ENCODE measurements around the gene NXPH2. TPM values are rescaled to one million over a fixed set of nuclear protein-coding genes. Genes with fewer than 3 reads are reported as not detected.

Gene NXPH2
- polyA plus RNA-seq, 1 of the 3 experiments (the other 2 are of a cell fraction), result not detected

DNA sequence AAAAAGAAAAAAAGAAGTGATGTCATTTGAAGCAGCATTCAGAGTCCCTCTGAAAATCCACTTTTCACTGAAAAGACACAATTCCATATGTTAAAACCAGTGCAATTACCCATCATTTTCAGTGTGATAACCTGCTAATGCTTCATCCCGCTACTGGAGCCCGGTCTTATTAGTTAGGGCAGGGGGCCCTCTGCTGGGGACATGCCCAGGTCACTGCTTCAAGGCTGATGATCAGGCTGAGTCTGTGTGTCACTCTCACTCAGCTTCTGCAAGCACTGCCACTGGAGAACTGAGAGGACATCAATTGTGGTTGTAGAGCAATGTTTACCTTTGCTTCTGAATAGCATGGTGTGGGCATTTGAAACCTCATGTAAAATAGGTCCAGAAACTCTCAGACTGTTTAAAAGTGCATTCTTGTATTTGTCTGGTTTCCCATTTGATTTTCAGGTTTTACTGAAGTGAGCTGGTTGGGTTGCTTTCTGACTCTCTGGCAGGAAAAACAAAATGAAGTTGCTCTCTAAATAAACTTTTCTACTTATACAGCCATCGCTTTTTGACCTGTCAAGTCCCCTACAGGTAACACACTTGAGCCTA lies 49.2 kb upstream of the NXPH2 start:
- CTCF ChIA-PET, result interaction anchor here (0.7 to 5.1 kb wide), 11 partner anchors 11 to 977 kb away, joined by 3 to 42 read pairs (median 7); no protein-coding TSS in a partner anchor
- Histone ChIP-seq H3K9me3 (no peaks in the 10 kb centered on the region), H3K4me1 (ENCODE audit: control insufficient read depth in 1 of 2, insufficient read depth in 2 of 2, low read depth in 1 of 2, low read length in 1 of 2) (peaks cover 0 to 2% of the 10 kb centered on the region in 2 experiments; a peak in 1 of 4 replicates), H2AFZ (ENCODE audit: low read depth) (no peak overlapping the region), H3K9ac (no peak overlapping the region), H3K4me2 (no peak overlapping the region), H3K9me2 (no peaks in the 10 kb centered on the region), H3F3A (replicated peaks; ENCODE audit: insufficient read depth) (no peaks in the 10 kb centered on the region), H3K36me3 (replicated peaks in 1 of 2; ENCODE audit: control insufficient read depth in 1 of 2, insufficient read depth in 2 of 2, low read length in 1 of 2) (no peaks in the 10 kb centered on the region), H3K4me3 (ENCODE audit: low read depth in 2 of 2, low read length in 1 of 2) (peak overlapping the region in 1 of 2 experiments; percentile 33; a peak in 1 of 4 replicates), H3K27ac (ENCODE audit: low read depth in 2 of 2, low read length in 1 of 2) (no peak overlapping the region), H3K79me2 (ENCODE audit: insufficient read depth) (no peaks in the 10 kb centered on the region), H3K27me3 (ENCODE audit: insufficient read depth) (no peaks in the 10 kb centered on the region), H4K20me1 (ENCODE audit: insufficient read depth) (no peaks in the 10 kb centered on the region)
- DNase-seq, result peak; percentile 49
- POLR2A ChIA-PET, result no interaction called here
- 64% methylated on average over 3 of the region's 3 CpGs for WGBS (ENCODE audit: low lambda C conversion rate)
- TF ChIP-seq RCOR1 (IDR thresholded peaks at IDR 0.05; ENCODE audit: low read length) (no peak), SMC3 (IDR thresholded peaks at IDR 0.05; ENCODE audit: low read depth, low read length) (peak; percentile 55; the same call in 1 of the 2 replicates), RXRA (IDR thresholded peaks at IDR 0.05; ENCODE audit: borderline replicate concordance, low read depth) (no peak), MEF2A (IDR thresholded peaks at IDR 0.05; ENCODE audit: borderline replicate concordance, low read depth) (no peak), GATA2 (CRISPR knock-in tag; IDR thresholded peaks at IDR 0.05) (no peak), RAD21 (IDR thresholded peaks at IDR 0.05; ENCODE audit: low read length) (peak; percentile 74), GABPA (IDR thresholded peaks at IDR 0.05; ENCODE audit: low read depth) (no peak), TCF12 (IDR thresholded peaks at IDR 0.05) (no peak), JUND (IDR thresholded peaks at IDR 0.05) (no peak), SIN3A (IDR thresholded peaks at IDR 0.05; ENCODE audit: borderline replicate concordance, low read depth, low read length) (no peak), MXI1 (IDR thresholded peaks at IDR 0.05; ENCODE audit: low read depth, low read length) (no peak), CHD2 (IDR thresholded peaks at IDR 0.05; ENCODE audit: low read length, partially characterized antibody) (no peak), RFX5 (IDR thresholded peaks at IDR 0.05; ENCODE audit: low read length) (no peak), FOXJ3 (CRISPR knock-in tag; IDR thresholded peaks at IDR 0.05) (no peak), FOXM1 (IDR thresholded peaks at IDR 0.05; ENCODE audit: low read depth) (no peak), POLR2AphosphoS5 (IDR thresholded peaks at IDR 0.05; ENCODE audit: low read depth, low read length) (no peak), TEAD4 (IDR thresholded peaks at IDR 0.05; ENCODE audit: borderline replicate concordance, insufficient read depth) (no peak), FOSL2 (IDR thresholded peaks at IDR 0.05; ENCODE audit: borderline replicate concordance, low read depth) (no peak), NFIC (IDR thresholded peaks at IDR 0.05; ENCODE audit: borderline replicate concordance) (no peak)
- TF ChIP-seq, protein P1, sequence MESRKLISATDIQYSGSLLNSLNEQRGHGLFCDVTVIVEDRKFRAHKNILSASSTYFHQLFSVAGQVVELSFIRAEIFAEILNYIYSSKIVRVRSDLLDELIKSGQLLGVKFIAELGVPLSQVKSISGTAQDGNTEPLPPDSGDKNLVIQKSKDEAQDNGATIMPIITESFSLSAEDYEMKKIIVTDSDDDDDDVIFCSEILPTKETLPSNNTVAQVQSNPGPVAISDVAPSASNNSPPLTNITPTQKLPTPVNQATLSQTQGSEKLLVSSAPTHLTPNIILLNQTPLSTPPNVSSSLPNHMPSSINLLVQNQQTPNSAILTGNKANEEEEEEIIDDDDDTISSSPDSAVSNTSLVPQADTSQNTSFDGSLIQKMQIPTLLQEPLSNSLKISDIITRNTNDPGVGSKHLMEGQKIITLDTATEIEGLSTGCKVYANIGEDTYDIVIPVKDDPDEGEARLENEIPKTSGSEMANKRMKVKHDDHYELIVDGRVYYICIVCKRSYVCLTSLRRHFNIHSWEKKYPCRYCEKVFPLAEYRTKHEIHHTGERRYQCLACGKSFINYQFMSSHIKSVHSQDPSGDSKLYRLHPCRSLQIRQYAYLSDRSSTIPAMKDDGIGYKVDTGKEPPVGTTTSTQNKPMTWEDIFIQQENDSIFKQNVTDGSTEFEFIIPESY (IDR thresholded peaks at IDR 0.05; ENCODE audit: borderline replicate concordance, low read depth), result no peak
- TF ChIP-seq, protein P2, sequence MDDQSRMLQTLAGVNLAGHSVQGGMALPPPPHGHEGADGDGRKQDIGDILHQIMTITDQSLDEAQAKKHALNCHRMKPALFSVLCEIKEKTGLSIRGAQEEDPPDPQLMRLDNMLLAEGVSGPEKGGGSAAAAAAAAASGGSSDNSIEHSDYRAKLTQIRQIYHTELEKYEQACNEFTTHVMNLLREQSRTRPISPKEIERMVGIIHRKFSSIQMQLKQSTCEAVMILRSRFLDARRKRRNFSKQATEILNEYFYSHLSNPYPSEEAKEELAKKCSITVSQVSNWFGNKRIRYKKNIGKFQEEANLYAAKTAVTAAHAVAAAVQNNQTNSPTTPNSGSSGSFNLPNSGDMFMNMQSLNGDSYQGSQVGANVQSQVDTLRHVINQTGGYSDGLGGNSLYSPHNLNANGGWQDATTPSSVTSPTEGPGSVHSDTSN (IDR thresholded peaks at IDR 0.05), result no peak
- TF ChIP-seq, protein P3, sequence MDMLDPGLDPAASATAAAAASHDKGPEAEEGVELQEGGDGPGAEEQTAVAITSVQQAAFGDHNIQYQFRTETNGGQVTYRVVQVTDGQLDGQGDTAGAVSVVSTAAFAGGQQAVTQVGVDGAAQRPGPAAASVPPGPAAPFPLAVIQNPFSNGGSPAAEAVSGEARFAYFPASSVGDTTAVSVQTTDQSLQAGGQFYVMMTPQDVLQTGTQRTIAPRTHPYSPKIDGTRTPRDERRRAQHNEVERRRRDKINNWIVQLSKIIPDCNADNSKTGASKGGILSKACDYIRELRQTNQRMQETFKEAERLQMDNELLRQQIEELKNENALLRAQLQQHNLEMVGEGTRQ (IDR thresholded peaks at IDR 0.05; ENCODE audit: borderline replicate concordance, low read depth, low read length), result no peak
- TF ChIP-seq, protein P4, sequence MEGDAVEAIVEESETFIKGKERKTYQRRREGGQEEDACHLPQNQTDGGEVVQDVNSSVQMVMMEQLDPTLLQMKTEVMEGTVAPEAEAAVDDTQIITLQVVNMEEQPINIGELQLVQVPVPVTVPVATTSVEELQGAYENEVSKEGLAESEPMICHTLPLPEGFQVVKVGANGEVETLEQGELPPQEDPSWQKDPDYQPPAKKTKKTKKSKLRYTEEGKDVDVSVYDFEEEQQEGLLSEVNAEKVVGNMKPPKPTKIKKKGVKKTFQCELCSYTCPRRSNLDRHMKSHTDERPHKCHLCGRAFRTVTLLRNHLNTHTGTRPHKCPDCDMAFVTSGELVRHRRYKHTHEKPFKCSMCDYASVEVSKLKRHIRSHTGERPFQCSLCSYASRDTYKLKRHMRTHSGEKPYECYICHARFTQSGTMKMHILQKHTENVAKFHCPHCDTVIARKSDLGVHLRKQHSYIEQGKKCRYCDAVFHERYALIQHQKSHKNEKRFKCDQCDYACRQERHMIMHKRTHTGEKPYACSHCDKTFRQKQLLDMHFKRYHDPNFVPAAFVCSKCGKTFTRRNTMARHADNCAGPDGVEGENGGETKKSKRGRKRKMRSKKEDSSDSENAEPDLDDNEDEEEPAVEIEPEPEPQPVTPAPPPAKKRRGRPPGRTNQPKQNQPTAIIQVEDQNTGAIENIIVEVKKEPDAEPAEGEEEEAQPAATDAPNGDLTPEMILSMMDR (IDR thresholded peaks at IDR 0.05), result peak; percentile 44
- TF ChIP-seq, protein P5, sequence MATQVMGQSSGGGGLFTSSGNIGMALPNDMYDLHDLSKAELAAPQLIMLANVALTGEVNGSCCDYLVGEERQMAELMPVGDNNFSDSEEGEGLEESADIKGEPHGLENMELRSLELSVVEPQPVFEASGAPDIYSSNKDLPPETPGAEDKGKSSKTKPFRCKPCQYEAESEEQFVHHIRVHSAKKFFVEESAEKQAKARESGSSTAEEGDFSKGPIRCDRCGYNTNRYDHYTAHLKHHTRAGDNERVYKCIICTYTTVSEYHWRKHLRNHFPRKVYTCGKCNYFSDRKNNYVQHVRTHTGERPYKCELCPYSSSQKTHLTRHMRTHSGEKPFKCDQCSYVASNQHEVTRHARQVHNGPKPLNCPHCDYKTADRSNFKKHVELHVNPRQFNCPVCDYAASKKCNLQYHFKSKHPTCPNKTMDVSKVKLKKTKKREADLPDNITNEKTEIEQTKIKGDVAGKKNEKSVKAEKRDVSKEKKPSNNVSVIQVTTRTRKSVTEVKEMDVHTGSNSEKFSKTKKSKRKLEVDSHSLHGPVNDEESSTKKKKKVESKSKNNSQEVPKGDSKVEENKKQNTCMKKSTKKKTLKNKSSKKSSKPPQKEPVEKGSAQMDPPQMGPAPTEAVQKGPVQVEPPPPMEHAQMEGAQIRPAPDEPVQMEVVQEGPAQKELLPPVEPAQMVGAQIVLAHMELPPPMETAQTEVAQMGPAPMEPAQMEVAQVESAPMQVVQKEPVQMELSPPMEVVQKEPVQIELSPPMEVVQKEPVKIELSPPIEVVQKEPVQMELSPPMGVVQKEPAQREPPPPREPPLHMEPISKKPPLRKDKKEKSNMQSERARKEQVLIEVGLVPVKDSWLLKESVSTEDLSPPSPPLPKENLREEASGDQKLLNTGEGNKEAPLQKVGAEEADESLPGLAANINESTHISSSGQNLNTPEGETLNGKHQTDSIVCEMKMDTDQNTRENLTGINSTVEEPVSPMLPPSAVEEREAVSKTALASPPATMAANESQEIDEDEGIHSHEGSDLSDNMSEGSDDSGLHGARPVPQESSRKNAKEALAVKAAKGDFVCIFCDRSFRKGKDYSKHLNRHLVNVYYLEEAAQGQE (IDR thresholded peaks at IDR 0.05; ENCODE audit: low read depth, low read length), result no peak
- TF ChIP-seq, protein P6, sequence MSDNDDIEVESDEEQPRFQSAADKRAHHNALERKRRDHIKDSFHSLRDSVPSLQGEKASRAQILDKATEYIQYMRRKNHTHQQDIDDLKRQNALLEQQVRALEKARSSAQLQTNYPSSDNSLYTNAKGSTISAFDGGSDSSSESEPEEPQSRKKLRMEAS (IDR thresholded peaks at IDR 0.05; ENCODE audit: low read depth), result no peak
